HG03175 (cell line): ENCODE data around the gene SNRNP40.

ENCODE experiments used
- ATAC-seq: cut with Tn5 transposase; IDR thresholded peaks from one replicate; pipeline ENCODE4 v1.9.1; 2021; ENCODE audit warnings: mild to moderate bottlenecking, moderate library complexity; ENCODE audit not compliant: unreplicated experiment

Gene SNRNP40

DNA sequence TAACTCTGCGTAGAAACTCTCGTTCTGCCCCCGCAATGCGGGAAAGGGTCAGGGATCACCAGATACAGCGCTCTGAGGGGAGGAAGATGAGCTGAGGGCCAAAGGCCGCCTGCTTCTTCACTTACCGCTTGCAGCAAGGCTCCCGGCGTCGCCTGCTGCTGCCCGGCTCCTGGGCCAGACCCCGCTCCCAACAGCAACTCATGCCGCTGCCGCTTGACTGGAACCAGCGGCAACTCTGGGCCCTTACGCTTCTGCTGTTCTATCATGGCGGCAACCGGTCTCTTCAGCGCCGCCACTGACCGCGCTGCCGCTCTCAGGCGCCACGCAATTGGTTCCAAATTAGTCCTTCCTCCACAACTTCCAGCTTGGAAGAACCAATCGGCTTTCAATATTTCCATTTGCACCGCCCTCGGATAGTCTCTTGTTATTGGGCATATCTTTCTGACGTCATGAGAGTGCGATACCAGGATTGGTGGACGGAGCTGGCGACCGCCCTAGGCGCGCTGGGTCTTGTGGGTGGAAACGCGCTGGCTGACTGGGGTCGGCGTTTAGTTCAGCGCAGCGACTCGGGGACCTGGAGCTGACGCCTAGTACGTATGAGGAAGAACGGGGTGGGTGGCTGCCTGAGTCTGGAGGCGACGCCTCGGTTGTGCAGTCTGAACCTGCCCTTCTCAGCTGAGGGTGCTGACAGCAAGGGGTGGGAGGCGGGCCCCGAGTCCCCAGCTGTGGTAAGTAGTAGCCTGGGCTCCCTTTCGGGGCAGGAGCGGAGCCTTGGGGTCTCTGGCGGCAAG, at the start of gene SNRNP40, which contains the start of gene ZCCHC17:
Gene SNRNP40, minus strand, starts transcription at position 303 of the 791 bp plus-strand sequence. Its CDS starts 37 bp downstream, at position 266.
Gene ZCCHC17, plus strand, starts transcription at position 547 of the 791 bp plus-strand sequence. CDS start 13,067 bp downstream, outside the sequence.
- peak; percentile 96 for ATAC-seq

DNA sequence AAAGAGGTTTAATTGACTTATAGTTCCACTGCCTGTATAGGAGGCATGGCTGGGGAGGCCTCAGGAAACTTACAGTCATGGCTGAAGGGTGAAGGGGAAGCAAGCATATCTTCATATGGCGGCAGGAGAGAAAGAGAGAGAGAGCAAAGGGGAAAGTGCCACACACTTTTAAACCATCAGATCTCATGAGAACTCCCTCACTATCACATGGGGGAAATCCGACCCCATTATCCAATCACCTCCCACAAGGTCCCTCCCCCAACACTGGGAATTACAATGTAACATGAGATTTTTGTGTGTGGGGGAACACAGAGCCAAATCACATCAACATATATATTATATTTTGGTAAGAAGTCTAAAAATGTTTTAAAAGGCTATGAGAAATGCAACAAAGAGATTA, 49.0 kb upstream of the SNRNP40 start:
- no peak for ATAC-seq

DNA sequence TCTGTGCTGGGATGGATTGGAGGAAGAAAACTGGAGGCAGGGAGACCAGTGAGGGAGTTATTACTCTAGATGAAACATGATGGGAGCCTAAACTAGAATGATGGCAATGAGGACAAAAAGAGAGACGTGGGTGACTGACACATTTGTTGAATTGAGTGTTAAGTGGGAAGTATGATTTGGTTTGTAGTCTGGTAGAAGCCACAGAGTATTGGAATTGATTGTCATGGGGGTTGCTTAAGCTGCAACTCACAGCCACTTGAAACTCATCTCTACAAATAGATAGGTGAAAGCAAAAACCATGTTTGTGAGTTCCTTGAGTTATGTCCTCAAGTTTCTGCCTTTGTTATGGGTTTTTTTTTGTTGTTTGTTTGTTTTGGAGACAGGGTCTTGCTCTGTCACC, 47.9 kb upstream of the SNRNP40 start:
- no peak for ATAC-seq

DNA sequence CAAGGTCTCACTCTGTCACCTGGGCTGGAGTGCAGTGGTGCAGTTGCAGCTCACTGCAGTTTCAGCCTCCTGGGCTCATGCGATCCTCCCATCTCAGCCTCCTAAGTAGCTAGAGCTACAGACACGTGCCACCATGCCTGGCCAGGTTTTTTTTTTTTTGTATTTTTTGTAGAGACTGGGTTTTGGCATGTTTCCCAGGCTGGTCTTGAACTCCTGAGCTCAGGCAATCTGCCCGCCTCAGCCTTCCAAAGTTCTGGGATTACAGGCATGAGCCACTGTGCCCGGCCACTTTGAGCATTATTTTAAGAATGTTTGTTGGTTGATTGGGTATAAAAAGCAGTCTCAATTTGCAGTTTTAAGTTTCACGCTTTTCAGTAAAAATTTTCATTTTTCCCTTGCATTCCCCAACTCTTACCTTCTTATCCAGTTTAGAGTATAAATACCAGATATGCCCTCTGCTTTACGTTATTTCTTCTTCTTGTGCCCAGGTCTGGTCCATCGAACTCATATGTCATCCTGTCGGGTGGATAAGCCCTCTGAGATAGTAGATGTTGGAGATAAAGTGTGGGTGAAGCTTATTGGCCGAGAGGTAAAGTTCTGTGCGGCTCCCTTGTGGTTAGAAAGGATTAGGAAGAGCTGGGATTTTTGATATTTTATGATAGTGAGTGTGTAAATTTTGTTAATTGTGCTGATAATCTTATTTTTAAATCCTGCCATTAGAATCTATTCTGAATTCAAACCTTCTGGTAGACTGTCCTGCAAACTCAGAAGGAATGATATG, 40.3 kb upstream of the SNRNP40 start:
- ATAC-seq, result no peak

DNA sequence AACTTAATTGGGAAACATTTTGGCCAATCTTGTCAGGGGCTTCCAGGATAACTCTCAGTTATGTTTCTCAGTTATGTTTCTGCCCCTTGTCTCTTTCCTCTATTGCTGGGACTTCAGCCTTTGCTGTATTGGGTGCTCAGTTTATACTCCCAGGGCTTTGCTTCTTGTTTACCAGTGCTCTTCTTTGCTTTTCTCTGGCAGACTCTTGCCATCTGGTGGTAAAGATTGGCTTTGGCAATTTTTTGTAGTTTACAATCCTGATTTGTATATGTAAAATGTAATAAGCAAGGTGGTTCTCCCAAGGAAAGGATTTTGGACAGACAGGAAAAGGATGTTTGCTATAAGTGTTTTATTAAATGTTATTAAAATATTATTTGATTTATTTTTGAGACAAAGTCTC, 38.4 kb upstream of the SNRNP40 start:
- ATAC-seq, result no peak

DNA sequence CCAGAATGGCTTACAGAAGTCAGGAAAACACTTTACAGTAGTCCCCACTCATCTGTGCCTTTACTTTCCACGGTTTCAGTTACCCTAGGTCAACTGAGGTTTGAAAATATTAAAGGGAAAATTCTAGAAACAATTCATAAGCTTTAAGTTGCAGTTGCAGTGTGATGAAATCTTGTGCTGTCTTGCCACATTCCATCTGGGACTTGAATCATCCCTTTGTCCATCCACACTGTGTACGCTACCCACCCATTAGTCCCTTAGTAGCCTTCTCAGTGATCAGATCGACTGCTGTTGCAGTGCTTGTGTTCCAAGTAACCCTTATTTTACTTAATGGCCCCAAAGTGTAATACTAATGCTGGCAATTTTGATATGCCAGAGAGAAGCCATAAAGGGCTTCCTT, 30.8 kb upstream of the SNRNP40 start:
- no peak for ATAC-seq

DNA sequence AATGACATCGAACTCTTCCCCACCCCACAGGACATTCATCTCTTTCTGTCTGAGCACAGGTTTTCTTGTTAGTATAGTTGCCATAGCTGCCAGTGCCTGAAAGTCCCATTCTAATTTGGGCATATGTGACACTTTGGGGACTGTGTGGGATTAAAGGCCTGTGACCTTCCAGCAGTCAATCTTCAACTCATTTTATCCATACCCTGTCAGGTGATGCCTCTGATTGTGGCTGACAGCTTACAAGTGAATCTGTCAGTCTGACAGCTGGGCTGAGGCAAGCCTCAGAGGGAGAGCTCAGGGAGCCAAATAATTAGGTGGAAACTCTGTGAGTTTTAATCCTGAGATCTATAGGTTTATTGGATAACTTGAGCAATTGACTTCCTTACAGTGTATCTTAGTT, 29.9 kb upstream of the SNRNP40 start:
- no peak for ATAC-seq

DNA sequence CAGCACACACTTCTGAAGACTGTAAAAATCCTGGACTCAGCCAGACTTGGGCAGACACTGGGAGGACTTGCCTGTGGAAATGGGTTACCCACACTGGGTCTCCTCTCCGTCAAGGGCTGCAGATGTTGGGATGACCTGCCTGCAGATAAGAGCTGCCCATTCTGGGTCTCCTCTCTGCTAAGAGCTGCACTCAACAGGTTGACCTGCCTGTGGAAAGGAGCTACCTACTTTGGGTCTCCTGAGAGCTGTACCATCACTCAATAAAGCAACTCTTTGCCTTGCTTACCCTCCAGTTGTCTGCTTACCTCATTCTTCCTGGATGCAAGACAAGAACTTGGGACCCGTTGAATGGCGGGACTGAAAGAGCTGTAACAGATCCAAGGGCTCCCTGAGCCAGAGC, 28.4 kb upstream of the SNRNP40 start:
- ATAC-seq, result no peak

DNA sequence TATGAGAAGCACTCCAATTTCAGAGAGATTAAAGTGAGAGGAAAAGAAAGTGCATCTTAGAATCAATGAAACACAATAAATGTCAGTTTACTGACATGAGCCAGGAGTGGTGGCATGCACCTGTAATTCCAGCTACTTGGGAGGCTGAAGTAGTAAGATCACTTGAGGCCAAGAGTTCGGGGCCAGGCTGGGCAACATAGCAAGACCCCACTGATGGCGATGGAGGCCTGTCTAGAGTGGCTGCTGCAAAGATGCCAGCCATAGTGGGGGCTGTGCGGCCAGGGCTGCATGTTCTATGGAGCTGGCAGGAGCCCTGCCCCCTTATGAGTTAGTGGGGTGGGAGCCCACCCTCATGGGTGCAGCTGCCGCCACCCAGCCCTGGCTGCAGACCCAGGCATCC, 27.5 kb upstream of the SNRNP40 start:
- no peak for ATAC-seq

DNA sequence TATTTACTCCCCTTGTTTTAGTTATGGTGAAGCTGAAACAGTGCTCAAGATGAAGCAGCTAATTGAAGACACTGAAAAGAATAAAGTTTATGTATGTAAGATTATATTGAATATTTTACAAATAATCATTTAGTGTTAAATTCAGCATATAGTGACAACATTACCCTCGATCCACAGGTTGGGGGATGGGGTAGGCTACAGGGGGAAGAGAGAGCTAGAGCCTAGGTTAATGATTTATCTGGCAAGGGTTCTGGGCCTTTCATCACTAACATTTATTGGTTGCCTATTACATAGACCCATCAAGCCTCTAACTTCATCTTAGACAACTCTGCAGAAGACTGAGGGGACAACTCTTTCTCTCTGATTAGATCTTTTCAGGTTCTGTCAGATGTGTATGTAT, 21.6 kb upstream of the SNRNP40 start:
- no peak for ATAC-seq

DNA sequence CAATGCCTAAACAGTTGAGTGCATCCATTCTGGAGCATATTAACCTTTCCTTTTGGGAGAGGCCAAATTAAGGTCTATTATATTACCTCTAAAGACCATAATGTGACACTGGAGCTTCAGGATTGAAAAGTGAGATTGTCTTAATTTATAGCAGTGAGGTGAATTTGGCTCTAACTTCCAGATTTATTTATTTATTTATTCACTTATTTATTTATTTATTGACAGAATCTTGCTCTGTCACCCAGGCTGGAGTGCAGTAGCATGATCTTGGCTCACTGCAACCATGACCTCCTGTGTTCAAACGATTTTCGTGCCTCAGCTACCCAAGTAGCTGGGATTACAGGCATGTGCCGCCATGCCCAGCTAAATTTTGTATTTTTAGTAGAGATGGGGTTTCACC, 19.3 kb upstream of the SNRNP40 start:
- ATAC-seq, result no peak

DNA sequence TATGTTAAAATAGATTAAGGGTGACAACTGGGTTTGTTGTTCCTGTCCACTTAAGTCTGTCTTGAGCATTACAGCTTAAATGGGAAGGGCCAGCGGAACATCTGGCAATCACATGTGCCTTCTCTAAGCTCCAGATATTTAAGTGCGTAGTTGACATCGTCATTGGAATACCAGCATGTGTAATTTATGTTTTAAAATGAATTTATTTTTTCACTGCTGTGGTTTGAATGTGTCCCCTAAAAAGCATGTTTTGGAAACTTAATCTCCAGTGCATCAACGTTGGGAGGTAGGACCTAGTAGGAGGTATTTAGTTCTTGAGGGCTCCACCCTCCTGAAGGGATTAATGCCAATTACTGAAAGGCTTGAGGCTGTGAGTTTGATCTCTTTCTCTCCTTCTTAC, 13.6 kb upstream of the SNRNP40 start:
- no peak for ATAC-seq

DNA sequence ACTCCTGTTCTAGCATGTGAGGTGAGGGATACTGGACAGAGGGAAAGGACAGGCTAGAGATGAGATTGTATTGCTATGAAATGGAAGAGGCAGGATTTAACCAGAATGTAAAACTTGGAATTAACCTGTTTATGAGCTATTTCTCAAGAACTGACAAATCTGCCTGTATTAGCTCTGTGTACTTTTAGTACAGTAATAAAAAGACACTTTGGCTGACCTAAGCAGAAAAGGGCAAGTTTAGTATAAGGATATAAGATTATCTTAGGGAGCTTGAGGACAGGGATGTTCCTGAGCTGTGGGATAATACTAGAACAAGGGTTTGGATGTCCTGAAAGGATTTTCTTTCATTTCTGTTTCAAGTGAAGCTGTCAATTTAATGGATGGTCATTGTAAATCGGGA, 11.4 kb upstream of the SNRNP40 start:
- ATAC-seq, result no peak

DNA sequence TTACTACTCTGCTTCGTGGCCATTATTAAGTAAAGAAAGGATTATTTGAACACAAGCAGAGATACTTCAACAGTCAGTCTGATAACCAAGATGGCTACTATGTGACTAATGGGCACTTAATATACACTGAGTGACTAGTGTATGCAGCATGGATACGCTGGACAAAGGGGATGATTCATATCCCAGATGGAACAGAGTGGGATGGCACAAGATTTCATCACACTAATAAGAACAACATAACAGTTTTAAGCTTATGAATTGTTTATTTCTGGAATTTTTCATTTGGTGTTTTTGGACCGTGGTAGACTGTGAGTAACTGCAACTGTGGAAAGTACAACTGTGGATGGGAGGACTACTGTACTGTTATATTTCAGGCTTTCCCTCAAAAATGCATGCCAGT, 9.7 kb upstream of the SNRNP40 start:
- ATAC-seq, result no peak

DNA sequence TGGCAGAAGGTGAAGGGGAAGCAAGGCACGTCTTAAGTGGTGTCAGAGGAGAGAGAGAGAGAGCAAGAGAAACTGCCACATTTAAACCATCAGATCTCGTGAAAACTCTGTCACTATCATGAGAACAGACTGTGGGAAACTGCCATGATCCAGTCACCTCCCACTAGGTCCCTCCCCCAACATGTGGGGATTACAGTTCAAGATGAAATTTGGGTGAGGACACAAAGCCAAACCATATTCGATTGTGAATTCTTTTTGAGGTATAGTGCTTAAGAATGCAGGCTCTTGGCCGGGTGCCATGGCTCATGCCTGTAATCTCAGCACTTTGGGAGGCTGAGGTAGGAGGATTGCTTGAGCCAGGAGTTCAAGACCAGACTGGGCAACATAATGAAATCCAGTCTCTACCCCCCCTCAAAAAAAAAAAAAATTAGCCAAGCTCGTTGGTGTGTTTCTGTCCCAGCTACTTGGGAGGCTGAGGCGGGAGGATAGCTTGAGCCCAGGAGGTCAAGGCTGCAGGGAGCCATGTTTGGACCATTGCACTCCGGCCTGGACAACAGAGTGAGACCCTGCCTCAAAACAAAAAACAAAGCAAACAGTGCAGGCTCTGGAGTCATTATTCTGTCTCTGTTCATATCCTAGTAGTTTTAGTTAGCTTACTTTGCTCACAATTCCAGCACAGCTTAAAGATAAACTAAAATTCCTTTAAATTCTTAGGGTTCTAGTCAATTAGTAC, 6.3 kb upstream of the SNRNP40 start:
- ATAC-seq, result no peak

DNA sequence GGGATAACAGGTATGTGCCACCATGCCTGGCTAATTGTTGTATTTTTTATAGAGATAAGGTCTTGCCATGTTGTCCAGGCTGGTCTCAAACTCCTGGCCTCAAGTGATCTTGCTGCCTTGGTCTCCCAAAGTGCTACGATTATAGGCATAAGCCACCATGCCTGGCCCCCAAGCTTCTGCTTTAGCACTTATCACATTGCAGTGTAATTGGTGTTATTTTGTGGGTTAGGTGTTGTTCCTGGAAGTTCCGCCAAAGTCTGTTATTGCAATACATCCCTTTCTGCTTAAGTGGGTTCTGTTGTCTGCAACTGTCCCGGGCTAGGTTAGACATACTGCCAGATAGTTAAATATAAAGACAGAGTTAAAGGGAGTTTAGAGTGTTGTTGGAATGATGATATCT, 3.6 kb upstream of the SNRNP40 start:
- no peak for ATAC-seq

DNA sequence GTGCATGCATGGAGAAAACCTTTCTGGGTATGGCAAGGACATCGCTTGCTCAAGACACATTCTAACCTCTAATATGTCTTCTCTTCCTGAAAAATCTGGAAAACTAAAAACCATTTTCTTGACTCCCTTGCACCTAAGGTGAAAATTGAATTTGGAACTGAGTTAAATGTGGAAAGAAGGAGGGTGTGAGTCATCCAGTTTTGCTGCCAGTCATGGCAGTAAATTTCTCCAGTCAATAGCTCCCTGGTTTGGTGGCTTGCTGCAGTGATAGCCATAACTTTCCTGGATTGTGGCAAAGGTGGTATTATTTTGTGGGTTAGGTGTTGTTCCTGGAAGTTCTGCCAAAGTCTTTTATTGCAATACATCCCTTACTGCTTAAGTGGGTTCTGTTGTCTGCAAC, 2.8 kb upstream of the SNRNP40 start:
- no peak for ATAC-seq

DNA sequence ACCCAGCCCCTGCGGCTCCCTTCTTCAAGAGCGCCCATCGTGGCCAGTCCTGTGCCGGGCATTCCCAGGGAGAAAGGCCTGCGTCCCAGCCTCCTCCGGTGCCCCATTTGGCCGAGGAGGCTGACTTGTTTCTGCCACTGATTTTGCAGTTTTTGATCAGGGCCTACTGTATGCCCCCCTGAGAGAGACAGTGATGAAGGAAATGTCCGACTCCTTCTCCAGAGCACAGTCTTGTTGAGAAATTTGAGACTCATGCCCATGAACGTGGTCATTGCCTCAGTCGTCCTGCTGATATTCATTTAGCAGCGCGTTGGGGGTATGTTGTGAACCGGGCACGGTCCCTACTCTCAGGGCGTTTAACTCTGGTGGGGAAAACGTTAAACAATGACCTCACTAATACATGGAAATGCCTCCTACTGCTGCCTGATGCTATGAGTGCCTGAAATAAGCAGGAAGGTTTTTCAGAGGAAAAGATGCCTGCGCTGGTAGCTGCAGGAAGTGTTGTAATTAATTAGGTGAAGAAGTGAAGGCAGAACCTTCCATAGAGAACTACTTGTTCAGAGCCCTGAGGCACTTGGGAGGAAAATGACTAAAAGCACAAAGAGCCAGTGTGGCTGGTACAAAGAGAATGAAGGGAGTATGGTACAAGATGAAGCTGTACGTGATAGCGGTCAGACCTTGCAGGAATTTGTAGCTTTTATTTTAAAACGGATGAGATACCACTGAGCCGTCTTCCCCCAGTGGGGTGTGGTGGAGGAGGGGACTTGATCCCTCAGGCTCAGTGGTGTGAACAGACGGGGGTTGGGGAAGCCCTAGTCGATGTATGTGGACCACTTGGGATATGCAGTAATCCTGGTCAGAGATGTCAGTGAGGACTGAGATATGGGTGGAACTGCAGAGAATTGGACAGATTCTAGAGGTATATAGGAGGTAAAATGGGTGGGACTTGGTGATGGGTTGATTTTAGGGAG, 974 bp upstream of the SNRNP40 start:
- ATAC-seq, result no peak

DNA sequence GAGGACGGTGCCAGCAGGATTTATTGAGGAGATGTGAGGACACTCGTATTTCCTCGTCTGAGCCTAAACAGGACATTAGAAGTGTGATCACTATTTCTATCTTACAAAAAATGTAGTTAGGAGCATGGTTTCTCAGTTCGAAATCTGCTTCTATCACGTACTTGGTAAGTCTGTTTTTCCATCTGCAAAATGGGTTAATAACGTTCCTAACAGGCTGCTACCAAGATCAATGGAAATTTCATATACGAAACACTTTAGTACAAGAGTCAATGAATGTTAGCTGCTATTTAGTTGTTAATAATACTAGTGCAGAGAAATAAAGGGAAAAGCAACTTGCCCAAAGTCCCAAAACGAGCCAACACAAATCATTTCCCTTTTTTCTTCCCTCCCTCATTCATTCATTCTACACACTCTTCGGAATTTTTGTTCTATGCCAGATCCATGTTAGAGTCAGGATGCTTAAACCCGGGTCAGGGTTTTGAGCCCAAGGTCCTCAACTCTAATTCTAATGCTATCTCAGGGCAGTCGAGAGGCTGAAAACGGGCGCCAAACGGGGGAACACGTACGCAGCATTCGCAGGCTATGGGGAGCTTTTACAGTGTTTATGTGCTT, 608 bp downstream of the SNRNP40 start:
- no peak for ATAC-seq

DNA sequence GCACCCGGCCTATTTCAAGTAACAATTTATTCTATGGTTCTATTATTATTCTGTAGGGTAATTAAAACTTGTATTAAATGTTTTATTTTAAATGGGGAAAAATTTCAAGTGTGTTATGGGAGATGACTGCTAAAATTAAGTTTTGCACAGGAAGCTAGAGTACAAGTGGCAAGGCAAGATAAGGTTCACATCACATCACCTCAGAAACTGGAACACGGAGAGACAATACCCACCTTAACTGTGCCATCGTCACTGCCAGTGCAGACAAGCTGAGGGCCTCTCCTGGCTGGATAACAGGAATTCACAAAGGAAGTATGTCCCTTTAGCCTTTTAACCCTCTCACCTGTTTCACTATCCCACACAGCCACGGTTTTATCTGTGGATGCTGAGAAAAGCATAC, 7.6 kb downstream of the SNRNP40 start:
- ATAC-seq, result no peak
